ENCODE data around the gene NR2C2AP. TPM values are rescaled to one million over a fixed set of nuclear protein-coding genes. Genes with fewer than 3 reads are reported as not detected.

Gene NR2C2AP
- total RNA-seq, 1 experiment from 2014 or later: 19.7 TPM

- DNase-seq (ENCODE audit: low read depth): peak; percentile 31
Observed at GRCh38 chr19:19214892-19215291, 11.7 kb upstream of the NR2C2AP start.

- DNase-seq (ENCODE audit: low read depth): no peak
Observed at GRCh38 chr19:19214159-19214490, 10.9 kb upstream of the NR2C2AP start.

GRCh38 chr19:19213426-19214158 lies 10.4 kb upstream of the NR2C2AP start:
- DNase-seq (ENCODE audit: low read depth): no peak

GRCh38 chr19:19212916-19213315 lies 9.7 kb upstream of the NR2C2AP start:
- no peak for DNase-seq (ENCODE audit: low read depth)

GRCh38 chr19:19211499-19212420 lies 8.5 kb upstream of the NR2C2AP start, which contains the start of gene NCAN:
Gene NCAN (plus strand): TSS chr19:19211958. CDS start chr19:19216954, 4,996 bp downstream.
- DNase-seq (ENCODE audit: low read depth): no peak

- peak; percentile 63 for DNase-seq (ENCODE audit: low read depth)
Observed at GRCh38 chr19:19209372-19209771, 6.2 kb upstream of the NR2C2AP start.

- DNase-seq (ENCODE audit: low read depth): no peak
Observed at GRCh38 chr19:19207637-19208572, 4.7 kb upstream of the NR2C2AP start.

GRCh38 chr19:19206938-19207337 lies 3.7 kb upstream of the NR2C2AP start:
- DNase-seq (ENCODE audit: low read depth): no peak

GRCh38 chr19:19205416-19206410 lies 2.5 kb upstream of the NR2C2AP start:
- DNase-seq (ENCODE audit: low read depth): no peak

- no peak for DNase-seq (ENCODE audit: low read depth)
Observed at GRCh38 chr19:19204181-19204580, 967 bp upstream of the NR2C2AP start.

GRCh38 chr19:19202707-19203011 lies 555 bp downstream of the NR2C2AP start:
- no peak for DNase-seq (ENCODE audit: low read depth)

GRCh38 chr19:19201697-19202630 lies 1.2 kb downstream of the NR2C2AP start:
- DNase-seq (ENCODE audit: low read depth): no peak

GRCh38 chr19:19193926-19194325 lies 9.3 kb downstream of the NR2C2AP start:
- DNase-seq (ENCODE audit: low read depth): no peak

- no peak for DNase-seq (ENCODE audit: low read depth)
Observed at GRCh38 chr19:19192910-19193423, 10.2 kb downstream of the NR2C2AP start.

- peak; percentile 99 for DNase-seq (ENCODE audit: low read depth)
Observed at GRCh38 chr19:19192078-19192882, 10.9 kb downstream of the NR2C2AP start, which contains the start of the genes BORCS8 and RFXANK. Gene BORCS8 (minus strand): TSS chr19:19192152. CDS start chr19:19192117, 35 bp downstream. Gene RFXANK (plus strand): TSS chr19:19192258. CDS start chr19:19193947, 1,689 bp downstream.

- DNase-seq (ENCODE audit: low read depth): no peak
Observed at GRCh38 chr19:19191768-19192077, 11.5 kb downstream of the NR2C2AP start.

- no peak for DNase-seq (ENCODE audit: low read depth)
Observed at GRCh38 chr19:19186742-19187141, 16.5 kb downstream of the NR2C2AP start.

Data from LHCN-M2 (cell line).